HepG2 (cell line): Measurements from ENCODE around the gene MDH1.

Experiments used
- CBFB ChIP-seq: sonication (generic); formaldehyde crosslinking; IDR thresholded peaks from 2 replicates; pipeline ENCODE4 v1.4.0; 2020; ENCODE audit warnings: missing genetic modification reagents
- CEBPB ChIP-seq: IDR thresholded peaks from 2 replicates; pipeline ENCODE4 v1.6.1; 2011; ENCODE audit warnings: low read depth, low read length, improper control_type of control experiment, borderline replicate concordance
- ESRRA ChIP-seq: sonication (generic); formaldehyde crosslinking; IDR thresholded peaks from 2 replicates; pipeline ENCODE4 v1.5.1; 2020; ENCODE audit warnings: mild to moderate bottlenecking, low read depth, missing genetic modification reagents
- EZH2 ChIP-seq: conservative IDR thresholded peaks from 2 replicates; pipeline ENCODE4 v1.6.1; 2012; ENCODE audit warnings: mild to moderate bottlenecking, low read depth, low read length, moderate library complexity
- JUND ChIP-seq: sonication (generic); formaldehyde crosslinking; IDR thresholded peaks from 2 replicates; pipeline ENCODE4 v1.8.0; 2022; ENCODE audit warnings: mild to moderate bottlenecking, missing genetic modification reagents
- MXI1 ChIP-seq: IDR thresholded peaks from 3 replicates; pipeline ENCODE4 v1.6.1; 2012; ENCODE audit warnings: low read depth, low read length, inconsistent platforms, borderline replicate concordance
- TGIF2 ChIP-seq: IDR thresholded peaks from 2 replicates; pipeline ENCODE4 v1.6.1; 2016; ENCODE audit warnings: control low read depth, missing compliant biosample characterization
- TF ChIP-seq, protein P1 (sequence below): sonication (generic); formaldehyde crosslinking; IDR thresholded peaks from 2 replicates; pipeline ENCODE4 v1.5.0; 2020; ENCODE audit warnings: mild to moderate bottlenecking, missing genetic modification reagents, moderate library complexity
- TF ChIP-seq, protein P2 (sequence below): IDR thresholded peaks from 2 replicates; pipeline ENCODE4 v1.6.1; 2012; ENCODE audit warnings: inconsistent platforms
- TF ChIP-seq, protein P3 (sequence below): sonication (generic); formaldehyde crosslinking; IDR thresholded peaks from 2 replicates; pipeline ENCODE4 v1.5.1; 2020; ENCODE audit warnings: mild to moderate bottlenecking, missing genetic modification reagents, borderline replicate concordance

DNA sequence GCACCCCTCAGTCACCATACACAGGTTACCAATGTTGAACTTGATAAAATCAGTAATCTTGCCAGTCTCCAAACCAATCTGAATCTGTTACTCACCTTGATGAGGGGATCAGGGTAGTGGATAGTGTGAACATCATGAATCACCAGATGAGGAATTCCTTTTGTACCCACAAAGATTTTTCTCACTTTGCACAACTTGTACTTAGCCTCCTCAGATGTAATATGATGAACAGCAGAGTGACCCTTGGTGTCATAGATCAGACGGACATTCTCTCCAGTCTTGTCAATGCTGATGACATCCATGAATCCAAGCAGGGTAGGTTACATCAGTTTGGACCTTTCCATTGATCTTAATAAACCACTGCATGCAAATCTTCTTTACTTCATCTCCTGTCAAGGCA lies 54.7 kb downstream of the MDH1 start:
- TF ChIP-seq, protein P1, sequence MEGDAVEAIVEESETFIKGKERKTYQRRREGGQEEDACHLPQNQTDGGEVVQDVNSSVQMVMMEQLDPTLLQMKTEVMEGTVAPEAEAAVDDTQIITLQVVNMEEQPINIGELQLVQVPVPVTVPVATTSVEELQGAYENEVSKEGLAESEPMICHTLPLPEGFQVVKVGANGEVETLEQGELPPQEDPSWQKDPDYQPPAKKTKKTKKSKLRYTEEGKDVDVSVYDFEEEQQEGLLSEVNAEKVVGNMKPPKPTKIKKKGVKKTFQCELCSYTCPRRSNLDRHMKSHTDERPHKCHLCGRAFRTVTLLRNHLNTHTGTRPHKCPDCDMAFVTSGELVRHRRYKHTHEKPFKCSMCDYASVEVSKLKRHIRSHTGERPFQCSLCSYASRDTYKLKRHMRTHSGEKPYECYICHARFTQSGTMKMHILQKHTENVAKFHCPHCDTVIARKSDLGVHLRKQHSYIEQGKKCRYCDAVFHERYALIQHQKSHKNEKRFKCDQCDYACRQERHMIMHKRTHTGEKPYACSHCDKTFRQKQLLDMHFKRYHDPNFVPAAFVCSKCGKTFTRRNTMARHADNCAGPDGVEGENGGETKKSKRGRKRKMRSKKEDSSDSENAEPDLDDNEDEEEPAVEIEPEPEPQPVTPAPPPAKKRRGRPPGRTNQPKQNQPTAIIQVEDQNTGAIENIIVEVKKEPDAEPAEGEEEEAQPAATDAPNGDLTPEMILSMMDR (CRISPR knock-in tag), result no peak
- TF ChIP-seq ESRRA (CRISPR knock-in tag) (no peak), JUND (CRISPR knock-in tag) (no peak), CBFB (no peak), EZH2 (no peak), TGIF2 (CRISPR knock-in tag) (no peak), CEBPB (no peak), MXI1 (no peak)
- TF ChIP-seq, protein P2, sequence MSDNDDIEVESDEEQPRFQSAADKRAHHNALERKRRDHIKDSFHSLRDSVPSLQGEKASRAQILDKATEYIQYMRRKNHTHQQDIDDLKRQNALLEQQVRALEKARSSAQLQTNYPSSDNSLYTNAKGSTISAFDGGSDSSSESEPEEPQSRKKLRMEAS, result no peak
- TF ChIP-seq, protein P3, sequence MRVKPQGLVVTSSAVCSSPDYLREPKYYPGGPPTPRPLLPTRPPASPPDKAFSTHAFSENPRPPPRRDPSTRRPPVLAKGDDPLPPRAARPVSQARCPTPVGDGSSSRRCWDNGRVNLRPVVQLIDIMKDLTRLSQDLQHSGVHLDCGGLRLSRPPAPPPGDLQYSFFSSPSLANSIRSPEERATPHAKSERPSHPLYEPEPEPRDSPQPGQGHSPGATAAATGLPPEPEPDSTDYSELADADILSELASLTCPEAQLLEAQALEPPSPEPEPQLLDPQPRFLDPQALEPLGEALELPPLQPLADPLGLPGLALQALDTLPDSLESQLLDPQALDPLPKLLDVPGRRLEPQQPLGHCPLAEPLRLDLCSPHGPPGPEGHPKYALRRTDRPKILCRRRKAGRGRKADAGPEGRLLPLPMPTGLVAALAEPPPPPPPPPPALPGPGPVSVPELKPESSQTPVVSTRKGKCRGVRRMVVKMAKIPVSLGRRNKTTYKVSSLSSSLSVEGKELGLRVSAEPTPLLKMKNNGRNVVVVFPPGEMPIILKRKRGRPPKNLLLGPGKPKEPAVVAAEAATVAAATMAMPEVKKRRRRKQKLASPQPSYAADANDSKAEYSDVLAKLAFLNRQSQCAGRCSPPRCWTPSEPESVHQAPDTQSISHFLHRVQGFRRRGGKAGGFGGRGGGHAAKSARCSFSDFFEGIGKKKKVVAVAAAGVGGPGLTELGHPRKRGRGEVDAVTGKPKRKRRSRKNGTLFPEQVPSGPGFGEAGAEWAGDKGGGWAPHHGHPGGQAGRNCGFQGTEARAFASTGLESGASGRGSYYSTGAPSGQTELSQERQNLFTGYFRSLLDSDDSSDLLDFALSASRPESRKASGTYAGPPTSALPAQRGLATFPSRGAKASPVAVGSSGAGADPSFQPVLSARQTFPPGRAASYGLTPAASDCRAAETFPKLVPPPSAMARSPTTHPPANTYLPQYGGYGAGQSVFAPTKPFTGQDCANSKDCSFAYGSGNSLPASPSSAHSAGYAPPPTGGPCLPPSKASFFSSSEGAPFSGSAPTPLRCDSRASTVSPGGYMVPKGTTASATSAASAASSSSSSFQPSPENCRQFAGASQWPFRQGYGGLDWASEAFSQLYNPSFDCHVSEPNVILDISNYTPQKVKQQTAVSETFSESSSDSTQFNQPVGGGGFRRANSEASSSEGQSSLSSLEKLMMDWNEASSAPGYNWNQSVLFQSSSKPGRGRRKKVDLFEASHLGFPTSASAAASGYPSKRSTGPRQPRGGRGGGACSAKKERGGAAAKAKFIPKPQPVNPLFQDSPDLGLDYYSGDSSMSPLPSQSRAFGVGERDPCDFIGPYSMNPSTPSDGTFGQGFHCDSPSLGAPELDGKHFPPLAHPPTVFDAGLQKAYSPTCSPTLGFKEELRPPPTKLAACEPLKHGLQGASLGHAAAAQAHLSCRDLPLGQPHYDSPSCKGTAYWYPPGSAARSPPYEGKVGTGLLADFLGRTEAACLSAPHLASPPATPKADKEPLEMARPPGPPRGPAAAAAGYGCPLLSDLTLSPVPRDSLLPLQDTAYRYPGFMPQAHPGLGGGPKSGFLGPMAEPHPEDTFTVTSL (CRISPR knock-in tag), result no peak
